IMR-90 (cell line): ENCODE results near the gene CALCOCO1. TPM values are rescaled to one million over a fixed set of nuclear protein-coding genes. Genes with fewer than 3 reads are reported as not detected.

Source experiments
- ATAC-seq: fragments of 200-7000 bp; cut with Tn5 transposase; 2 replicates; pipeline ENCODE4 v1.9.1; 2020; ENCODE audit warnings: low read depth, mild to moderate bottlenecking, moderate library complexity
- BruUV-seq: library from RNA; stranded (reverse); fragments of 400-500 nt; replicated peaks from 2 replicates; lab custom pipeline; 2021; lab: Mats Ljungman, UMichigan
- CTCF ChIA-PET: fragments of 300-600 bp; formaldehyde crosslinking; extraction: SDS; loops from one replicate; lab custom pipeline; 2021; ENCODE audit warnings: antibody characterized with exemption; lab: Yijun Ruan, JAX
- POLR2A ChIA-PET: fragments of 300-600 bp; sonication (Branson Sonifier 250); formaldehyde crosslinking; loops from one replicate; lab custom pipeline; 2022; ENCODE audit warnings: antibody characterized with exemption; ENCODE audit not compliant: unreplicated experiment; lab: Charles Lee
- DNase-seq: peaks from one replicate; pipeline ENCODE4 v3.0.0; 2013
- H2AFZ ChIP-seq: replicated peaks from 2 replicates; pipeline ENCODE3; 2013; ENCODE audit warnings: low read length, mild to moderate bottlenecking; ENCODE audit not compliant: poor library complexity
- H2AK5ac ChIP-seq: 2 replicates; pipeline ENCODE4 v1.6.1; 2013; ENCODE audit warnings: low read depth, low read length, inconsistent platforms
- H2AK9ac ChIP-seq: replicated peaks from 2 replicates; pipeline ENCODE3; 2013; ENCODE audit warnings: mild to moderate bottlenecking, low read depth, low read length, moderate library complexity; ENCODE audit not compliant: poor library complexity
- H2BK120ac ChIP-seq: 2 replicates; pipeline ENCODE4 v1.6.1; 2013; ENCODE audit warnings: low read depth, low read length, inconsistent platforms
- H2BK15ac ChIP-seq: 3 replicates; pipeline ENCODE4 v1.6.1; 2013; ENCODE audit warnings: low read depth, low read length, inconsistent platforms
- H2BK20ac ChIP-seq: 2 replicates; pipeline ENCODE4 v1.6.1; 2013; ENCODE audit warnings: low read depth, mild to moderate bottlenecking, inconsistent platforms, low read length, moderate library complexity
- H2BK5ac ChIP-seq: 2 replicates; pipeline ENCODE4 v1.6.1; 2013; ENCODE audit warnings: mild to moderate bottlenecking, low read depth, low read length, inconsistent platforms; ENCODE audit not compliant: poor library complexity, severe bottlenecking
- H3K14ac ChIP-seq: replicated peaks from 2 replicates; pipeline ENCODE4 v1.6.1; 2013; ENCODE audit warnings: low read depth, low read length, inconsistent platforms
- H3K18ac ChIP-seq: 2 replicates; pipeline ENCODE4 v1.6.1; 2013; ENCODE audit warnings: low read depth, low read length, control low read depth
- H3K23ac ChIP-seq: 2 replicates; pipeline ENCODE4 v1.6.1; 2013; ENCODE audit warnings: low read depth, low read length, inconsistent platforms
- H3K27ac ChIP-seq: 2 replicates; pipeline ENCODE4 v1.5.1; 2013; ENCODE audit warnings: mild to moderate bottlenecking, control low read depth, low read length; ENCODE audit not compliant: insufficient read depth
- H3K27me3 ChIP-seq: 2 replicates; pipeline ENCODE4 v1.6.1; 2013; ENCODE audit warnings: low read length; ENCODE audit not compliant: control insufficient read depth, insufficient read depth
- H3K36me3 ChIP-seq: 2 replicates; pipeline ENCODE4 v1.6.1; 2013; ENCODE audit warnings: low read length, mixed read lengths; ENCODE audit not compliant: control insufficient read depth, insufficient read depth
- H3K4ac ChIP-seq: 2 replicates; pipeline ENCODE4 v1.6.1; 2013; ENCODE audit warnings: low read depth, low read length, inconsistent platforms
- H3K4me1 ChIP-seq: 2 replicates; pipeline ENCODE4 v1.6.1; 2013; ENCODE audit warnings: low read length, mixed read lengths; ENCODE audit not compliant: control insufficient read depth, insufficient read depth
- H3K4me2 ChIP-seq: 2 replicates; pipeline ENCODE4 v1.6.1; 2013; ENCODE audit warnings: low read depth, mild to moderate bottlenecking, control low read depth, low read length, moderate library complexity
- H3K4me3 ChIP-seq: 2 replicates; pipeline ENCODE4 v1.5.1; 2013; ENCODE audit warnings: low read depth, mild to moderate bottlenecking, control low read depth, low read length, moderate library complexity; ENCODE audit not compliant: insufficient read depth
- H3K56ac ChIP-seq: 2 replicates; pipeline ENCODE4 v1.6.1; 2013; ENCODE audit warnings: low read length, inconsistent platforms; ENCODE audit not compliant: insufficient read depth; ENCODE audit errors: extremely low read depth
- H3K79me1 ChIP-seq, 2 experiments: 2 replicates each; pipeline ENCODE4 v1.6.1; 2013; ENCODE audit warnings: low read length in 2 of 2, inconsistent platforms in 1 of 2, low read depth in 1 of 2
- H3K9ac ChIP-seq: 2 replicates; pipeline ENCODE4 v1.6.1; 2013; ENCODE audit warnings: low read depth, low read length, control low read depth
- H3K9me1 ChIP-seq: 2 replicates; pipeline ENCODE4 v1.6.1; 2013; ENCODE audit warnings: low read length, inconsistent platforms; ENCODE audit not compliant: insufficient read depth
- H3K9me3 ChIP-seq: 2 replicates; pipeline ENCODE4 v1.6.1; 2013; ENCODE audit warnings: low read length; ENCODE audit not compliant: control insufficient read depth, insufficient read depth
- H4K20me1 ChIP-seq: 2 replicates; pipeline ENCODE4 v1.6.1; 2013; ENCODE audit warnings: low read length, inconsistent platforms; ENCODE audit not compliant: insufficient read depth
- H4K5ac ChIP-seq: 2 replicates; pipeline ENCODE4 v1.6.1; 2013; ENCODE audit warnings: mild to moderate bottlenecking, low read depth, low read length, control low read depth
- H4K8ac ChIP-seq, 2 experiments: 2 replicates each; pipeline ENCODE4 v1.6.1; 2013; ENCODE audit warnings: low read depth in 2 of 2, low read length in 2 of 2, control low read depth in 1 of 2, inconsistent platforms in 1 of 2
- H4K91ac ChIP-seq: 2 replicates; pipeline ENCODE4 v1.6.1; 2013; ENCODE audit warnings: low read depth, low read length, inconsistent platforms; ENCODE audit not compliant: insufficient read depth
- CEBPB ChIP-seq: IDR thresholded peaks from 2 replicates; pipeline ENCODE4 v1.6.1; 2012; ENCODE audit warnings: low read depth, low read length, improper control_type of control experiment
- CTCF ChIP-seq: conservative IDR thresholded peaks from 2 replicates; pipeline ENCODE4 v1.5.1; 2012; ENCODE audit warnings: mild to moderate bottlenecking, low read depth, low read length, improper control_type of control experiment
- ELK1 ChIP-seq: fragments of 150-350 bp; IDR thresholded peaks from 2 replicates; pipeline ENCODE4 v1.6.1; 2016; ENCODE audit warnings: low read depth, mild to moderate bottlenecking, low read length, moderate library complexity, borderline replicate concordance
- MAFK ChIP-seq: IDR thresholded peaks from 2 replicates; pipeline ENCODE4 v1.6.1; 2012; ENCODE audit warnings: low read depth, low read length, improper control_type of control experiment
- MAZ ChIP-seq: IDR thresholded peaks from 2 replicates; pipeline ENCODE4 v1.6.1; 2012; ENCODE audit warnings: low read depth, mild to moderate bottlenecking, low read length, improper control_type of control experiment, moderate library complexity, borderline replicate concordance
- MXI1 ChIP-seq: IDR thresholded peaks from 2 replicates; pipeline ENCODE4 v1.6.1; 2012; ENCODE audit warnings: low read depth, mild to moderate bottlenecking, low read length, moderate library complexity, borderline replicate concordance
- POLR2A ChIP-seq: IDR thresholded peaks from 2 replicates; pipeline ENCODE4 v1.6.1; 2012; ENCODE audit warnings: mild to moderate bottlenecking, low read depth, low read length
- RAD21 ChIP-seq: IDR thresholded peaks from 2 replicates; pipeline ENCODE4 v1.6.1; 2012; ENCODE audit warnings: low read length, improper control_type of control experiment
- RFX5 ChIP-seq: IDR thresholded peaks from 2 replicates; pipeline ENCODE4 v1.8.0; 2012; ENCODE audit warnings: low read depth, mild to moderate bottlenecking, low read length, moderate library complexity
- SMC3 ChIP-seq: fragments of 150-350 bp; IDR thresholded peaks from 2 replicates; pipeline ENCODE4 v1.6.1; 2016; ENCODE audit warnings: low read depth, mild to moderate bottlenecking, antibody characterized with exemption, low read length, moderate library complexity
- WGBS, 2 experiments: methylation state at CpG; one replicate each; pipeline versions ENCODE4 v1.1.5 to v1.1.7; 2013; ENCODE audit warnings: missing lambda C conversion rate in 2 of 2; ENCODE audit not compliant: insufficient read length in 1 of 2; ENCODE audit errors: extremely low coverage in 2 of 2; 5-methylcytosine and 5-hydroxymethylcytosine counted together
- dilution Hi-C: fragments of 300-500 bp; cut with HindIII; formaldehyde crosslinking; loops from one replicate; pipeline ENCODE4 v1.14.3; 2018; ENCODE audit warnings: low sequenced_read_pairs; ENCODE audit not compliant: unreplicated experiment
- in situ Hi-C: fragments of 300-500 bp; cut with MboI; formaldehyde crosslinking; loops from 3 replicates; pipeline ENCODE4 v1.14.3; 2019; ENCODE audit warnings: low sequenced_read_pairs, inconsistent platforms, mixed read lengths
- intact Hi-C: fragments of 100-400 bp; cut with micrococcal nuclease; formaldehyde crosslinking; loops from 2 replicates; pipeline ENCODE4 v1.10.0; 2022
- polyA plus RNA-seq, 3 experiments: library from polyadenylated mRNA; depleted of rRNA; stranded (reverse); fragments of >200 nt; gene quantifications; 2 replicates each; pipeline ENCODE4 v1.2.3, GENCODE V29; 2012; ENCODE audit warnings: low replicate concordance in 1 of 3
- total RNA-seq: library from RNA; depleted of rRNA; stranded (reverse); fragments of >200 nt; gene quantifications from 2 replicates; pipeline ENCODE4 v1.2.3, GENCODE V29; 2012

CALCOCO1 gene
- total and polyA plus RNA-seq, 2 of the 4 experiments (the other 2 are of a cell fraction), result 156 to 169 TPM

- 96% methylated on average over 4 of the region's 6 CpGs; no CpG with 5 or more reads in 1 of the 2 experiments for WGBS, 2 experiments
Observed at GRCh38 chr12:53775478-53776145, 48.4 kb upstream of the CALCOCO1 start.

More at GRCh38 chr12:53775478-53776145, 48.4 kb upstream of the CALCOCO1 start:
- H3K4me1 ChIP-seq, result peaks cover 3% of the 10 kb centered on the region; the same call in 1 of the 2 replicates
- H4K91ac ChIP-seq, result no peak overlapping the region
- CTCF ChIA-PET, result no interaction called here
- no peaks in the 10 kb centered on the region for H3K36me3 ChIP-seq
- DNase-seq (no peak), ATAC-seq (no peak)
- H3K9me1 ChIP-seq, result peaks cover 4% of the 10 kb centered on the region; the same call in 1 of the 2 replicates
- no peak overlapping the region for H4K5ac ChIP-seq
- in situ Hi-C loops (loop anchor here (10.0 kb wide), 1 partner anchor 429 kb away; no protein-coding TSS in a partner anchor), intact Hi-C loops (no loop called here), dilution Hi-C loops (no loop called here)
- H2BK5ac ChIP-seq, result no peak overlapping the region
- no peak overlapping the region for H2BK120ac ChIP-seq
- H2BK20ac ChIP-seq, result no peak overlapping the region
- no peak overlapping the region for H3K23ac ChIP-seq
- TF ChIP-seq RAD21, result no peak
- no peak for TF ChIP-seq SMC3
- TF ChIP-seq MAFK, result no peak
- no peak for TF ChIP-seq ELK1
- TF ChIP-seq CTCF, result no peak
- no peak for TF ChIP-seq POLR2A
- TF ChIP-seq MAZ, result no peak
- no peak for TF ChIP-seq MXI1
- no peak for TF ChIP-seq RFX5
- no peak for TF ChIP-seq CEBPB
- no peak overlapping the region for H3K9ac ChIP-seq
- no peak overlapping the region for H2AK9ac ChIP-seq
- BruUV-seq, result no TSS peak
- no peak overlapping the region for H3K4me3 ChIP-seq
- H2BK15ac ChIP-seq, result no peak overlapping the region
- H4K8ac ChIP-seq, result no peak overlapping the region
- no peak overlapping the region for H3K27ac ChIP-seq
- H3K27me3 ChIP-seq, result peaks cover 3% of the 10 kb centered on the region
- no peak overlapping the region for H3K4me2 ChIP-seq
- no peaks in the 10 kb centered on the region for H3K9me3 ChIP-seq
- no peaks in the 10 kb centered on the region for H4K20me1 ChIP-seq
- H3K79me1 ChIP-seq, result no peaks in the 10 kb centered on the region
- H2AK5ac ChIP-seq, result no peak overlapping the region
- H3K56ac ChIP-seq, result no peak overlapping the region
- no peak overlapping the region for H3K4ac ChIP-seq
- POLR2A ChIA-PET, result no interaction called here
- no peak overlapping the region for H3K18ac ChIP-seq
- H2AFZ ChIP-seq, result no peak overlapping the region
- H3K14ac ChIP-seq, result no peak overlapping the region
